ENCODE data around the gene KCNMA1.

DNA sequence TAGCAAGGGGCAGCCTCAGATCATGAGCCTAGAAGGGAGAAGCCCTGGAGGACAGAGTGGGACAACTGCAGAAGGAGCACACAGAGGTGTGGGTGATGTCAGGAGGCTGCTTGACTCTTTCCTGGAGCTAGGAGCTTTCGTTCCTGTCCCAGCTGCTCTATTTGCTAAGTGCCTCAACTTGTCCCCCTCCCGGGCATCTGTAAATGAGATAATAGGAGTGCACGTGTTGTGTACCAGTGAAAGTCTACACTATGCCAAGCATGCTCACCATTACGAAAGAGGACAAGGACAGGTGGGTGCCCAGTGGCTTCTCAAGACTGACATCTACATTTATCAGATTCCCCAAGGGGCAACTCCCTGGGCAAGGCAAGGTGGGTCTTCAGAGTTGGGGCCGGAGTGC lies 162.7 kb downstream of the KCNMA1 start:
- TF ChIP-seq CTCF (IDR thresholded peaks at IDR 0.05 in 8 of 11, conservative IDR thresholded peaks at IDR 0.05 in 3 of 11) (no peak), POLR2A (IDR thresholded peaks at IDR 0.05) (no peak), POLR2AphosphoS5 (IDR thresholded peaks at IDR 0.05) (no peak)
